Measurements from ENCODE around the gene YJEFN3. TPM values are rescaled to one million over a fixed set of nuclear protein-coding genes. Genes with fewer than 3 reads are reported as not detected.

The YJEFN3 gene
- total and polyA plus RNA-seq, 2 of the 8 experiments (the other 6 are each of a cell fraction or from before 2014, with no cell fraction given): 5.7 to 9.4 TPM

GRCh38 chr19:19580418-19580817 is 51.7 kb downstream of the YJEFN3 start:
- FAIRE-seq: no peak
- Histone ChIP-seq H2BK12ac (ENCODE audit: low read depth, low read length) (no peak overlapping the region), H3K27me3 (replicated peaks in 1 of 4; ENCODE audit: control insufficient read depth in 3 of 4, extremely low read depth in 1 of 4, insufficient read depth in 3 of 4, low read length in 3 of 4) (no peaks in the 10 kb centered on the region; a peak in 1 of 7 replicates), H3K4ac (replicated peaks; ENCODE audit: insufficient read length, low read depth, low read length) (no peak overlapping the region), H2BK5ac (ENCODE audit: low read depth, low read length) (no peak overlapping the region), H3K23me2 (ENCODE audit: low read depth, low read length) (no peaks in the 10 kb centered on the region; the same call in 1 of the 2 replicates), H2BK15ac (ENCODE audit: low read length) (no peak overlapping the region), H4K20me1 (replicated peaks in 1 of 2; ENCODE audit: control insufficient read depth in 1 of 2, insufficient read depth in 2 of 2, low read length in 2 of 2) (peaks cover 0 to 2% of the 10 kb centered on the region in 2 experiments), H4K91ac (replicated peaks; ENCODE audit: insufficient read length, low read length) (no peak overlapping the region), H3K4me2 (ENCODE audit: insufficient read depth in 1 of 2, low read depth in 2 of 2, low read length in 2 of 2) (no peak overlapping the region), H3K4me1 (replicated peaks in 1 of 4; ENCODE audit: control insufficient read depth in 3 of 4, insufficient read depth in 4 of 4, low read length in 3 of 4) (peaks cover 0 to 5% (median 2%) of the 10 kb centered on the region in 4 experiments; a peak in 4 of 7 replicates), H3K79me1 (ENCODE audit: low read depth, low read length) (no peaks in the 10 kb centered on the region), H4K8ac (ENCODE audit: extremely low read depth, insufficient read depth, low read length) (no peak overlapping the region), H3K9ac (replicated peaks in 1 of 4; ENCODE audit: extremely low read depth in 1 of 4, low read depth in 3 of 4, low read length in 3 of 4) (no peak overlapping the region), H4K5ac (ENCODE audit: insufficient read length, low read depth, low read length) (no peak overlapping the region), H3K18ac (ENCODE audit: extremely low read depth, low read length) (no peak overlapping the region), H3K14ac (ENCODE audit: insufficient read length) (no peak overlapping the region), H3K79me2 (ENCODE audit: control insufficient read depth in 1 of 2, insufficient read depth in 2 of 2, low read length in 2 of 2) (no peaks in the 10 kb centered on the region), H3K36me3 (ENCODE audit: control insufficient read depth in 2 of 4, insufficient read depth in 4 of 4, low read length in 3 of 4) (no peaks in the 10 kb centered on the region), H3K56ac (replicated peaks; ENCODE audit: insufficient read length, low read depth, low read length) (no peak overlapping the region), H2BK20ac (ENCODE audit: low read length) (no peak overlapping the region), H3K4me3 (ENCODE audit: extremely low read depth in 1 of 4, insufficient read depth in 2 of 4, low read depth in 3 of 4, low read length in 4 of 4) (no peak overlapping the region), H3K23ac (ENCODE audit: insufficient read length) (no peak overlapping the region), H2AK5ac (ENCODE audit: low read depth, low read length) (no peak overlapping the region), H2BK120ac (replicated peaks; ENCODE audit: low read depth, low read length) (no peak overlapping the region), H3K27ac (ENCODE audit: low read depth, low read length) (no peak overlapping the region), H2AFZ (ENCODE audit: low read length) (no peak overlapping the region), H3K9me3 (ENCODE audit: insufficient read depth in 2 of 2, low read depth in 1 of 2, low read length in 1 of 2) (no peaks in the 10 kb centered on the region)
- no peak for DNase-seq (ENCODE audit: low read depth in 1 of 2, low spot score in 2 of 2)
- CTCF ChIA-PET (ENCODE audit: partially characterized antibody): interaction anchor here (1.0 to 11.1 kb wide), 4 partner anchors 12 to 64 kb away, joined by 3 to 101 read pairs (median 8); partner anchors contain the start of gene GMIP
- 84% methylated on average over 4 of the region's 4 CpGs; no CpG with 5 or more reads in 1 of the 2 experiments for WGBS, 2 experiments (ENCODE audit: extremely low coverage in 1 of 2, insufficient coverage in 1 of 2, insufficient read length in 1 of 2, insufficient replicate concordance in 2 of 2, low coverage in 1 of 2, low lambda C conversion rate in 2 of 2, missing lambda C conversion rate in 1 of 2)
- POLR2A ChIA-PET (ENCODE audit: partially characterized antibody): interaction anchor here (0.6 to 1.6 kb wide), 4 partner anchors 22 to 91 kb away, joined by 3 to 4 read pairs (median 3); partner anchors contain the start of gene LPAR2
- TF ChIP-seq TEAD4 (IDR thresholded peaks at IDR 0.05; ENCODE audit: low read depth, low read length) (no peak), SAP30 (IDR thresholded peaks at IDR 0.05; ENCODE audit: insufficient read depth, insufficient replicate concordance, low read length) (no peak), CBX5 (IDR thresholded peaks at IDR 0.05; ENCODE audit: low read depth, low read length) (no peak), JUN (IDR thresholded peaks at IDR 0.05; ENCODE audit: low read depth, low read length) (no peak), CTBP2 (IDR thresholded peaks at IDR 0.05; ENCODE audit: borderline replicate concordance, insufficient read depth, insufficient read length, low read length) (no peak), KDM4A (IDR thresholded peaks at IDR 0.05; ENCODE audit: low read depth, low read length, severe bottlenecking) (no peak), MAFK (IDR thresholded peaks at IDR 0.05; ENCODE audit: low read depth, low read length) (no peak), POU5F1 (IDR thresholded peaks at IDR 0.05; ENCODE audit: low read depth, low read length) (no peak), KDM5A (IDR thresholded peaks at IDR 0.05; ENCODE audit: low read length) (no peak), CREB1 (IDR thresholded peaks at IDR 0.05) (no peak), EZH2 (IDR thresholded peaks at IDR 0.05; ENCODE audit: low read depth, low read length, severe bottlenecking) (no peak), SIX5 (IDR thresholded peaks at IDR 0.05; ENCODE audit: low read depth, low read length) (no peak), ZNF274 (IDR thresholded peaks at IDR 0.05; ENCODE audit: borderline replicate concordance, extremely low read depth, low read length) (no peak)

Data from H1 (cell line).